Heart left ventricle (tissue), 16 donors: ENCODE measurements around the gene CHST11. TPM values are rescaled to one million over a fixed set of nuclear protein-coding genes. Genes with fewer than 3 reads are reported as not detected.
A peak's percentile ranks its signal among the peaks of the same experiment; 100 is the strongest.

Source experiments
- ATAC-seq, 4 donors: fragments of 200-7000 bp; cut with Tn5 transposase; one replicate each; pipeline ENCODE4 v1.9.1; 2020 to 2022; ENCODE audit warnings: moderate library complexity in 4 of 4, mild to moderate bottlenecking in 3 of 4, moderate number of reproducible peaks in 1 of 4
- DNase-seq, 5 donors: peaks; one replicate each; pipeline ENCODE4 v3.0.0-alpha.2; 2020
- H3K27ac ChIP-seq, 12 donors: fragments of 200-600 bp; sonication (generic) in 4 of 12; one replicate each; pipeline versions ENCODE4 v1.5.0 to v1.8.0; 2016 to 2022; ENCODE audit warnings: mild to moderate bottlenecking in 2 of 12
- H3K27me3 ChIP-seq, 9 donors: fragments of 200-600 bp; sonication (generic) in 2 of 9; one replicate each; pipeline versions ENCODE4 v1.5.1 to v1.8.0; 2016 to 2022; ENCODE audit warnings: mild to moderate bottlenecking in 3 of 9
- H3K36me3 ChIP-seq, 9 donors: fragments of 200-600 bp; sonication (generic) in 2 of 9; one replicate each; pipeline versions ENCODE4 v1.5.0 to v1.8.0; 2018 to 2022; ENCODE audit warnings: mild to moderate bottlenecking in 2 of 9
- H3K4me1 ChIP-seq, 12 donors: fragments of 200-600 bp; sonication (generic) in 4 of 12; one replicate each; pipeline versions ENCODE4 v1.5.0 to v1.8.0; 2016 to 2022; ENCODE audit warnings: mild to moderate bottlenecking in 3 of 12
- H3K4me3 ChIP-seq, 12 donors: fragments of 200-600 bp; sonication (generic) in 4 of 12; one replicate each; pipeline versions ENCODE4 v1.5.0 to v1.8.0; 2017 to 2022; ENCODE audit warnings: mild to moderate bottlenecking in 9 of 12, moderate library complexity in 4 of 12
- H3K9me3 ChIP-seq, 12 donors: fragments of 200-600 bp; sonication (generic) in 4 of 12; one replicate each; pipeline versions ENCODE4 v1.5.0 to v1.8.0; 2016 to 2022; ENCODE audit warnings: mild to moderate bottlenecking in 1 of 12
- CTCF ChIP-seq, 12 donors: fragments of 200-600 bp; sonication (generic) in 4 of 12; IDR thresholded peaks; one replicate each; pipeline versions ENCODE4 v1.5.0 to v1.8.0; 2018 to 2022; ENCODE audit warnings: antibody characterized with exemption in 12 of 12, mild to moderate bottlenecking in 5 of 12
- POLR2A ChIP-seq, 2 donors: fragments of 450-650 bp; IDR thresholded peaks; one replicate each; pipeline ENCODE4 v1.6.1; 2017; ENCODE audit warnings: antibody characterized with exemption in 2 of 2, mild to moderate bottlenecking in 2 of 2, moderate library complexity in 2 of 2
- WGBS, 4 donors: extraction: QIAGEN DNeasy Blood & Tissue Kit in 2 of 4; methylation state at CpG; one replicate each; pipeline versions ENCODE4 v1.1.5 to v1.1.7; 2013 to 2018; 5-methylcytosine and 5-hydroxymethylcytosine counted together
- intact Hi-C, 10 donors: fragments of 100-400 bp; cut with DNase I; formaldehyde crosslinking; loops; one replicate each; pipeline versions ENCODE4 v1.11.1 to v1.14.2; 2022
- polyA plus RNA-seq, 2 donors: library from polyadenylated mRNA; stranded (reverse); fragments of 200-250 nt; gene quantifications; one replicate each; pipeline ENCODE4 v1.2.3, GENCODE V29; 2013
- total RNA-seq, 9 donors: library from RNA; depleted of rRNA in 2 of 9; stranded (reverse); fragments of >200 nt in 2 of 9; fragmentation: NEBNext Ultra II Directional in 3 of 9; extraction: Animal tissue kit (Norgen Biotek cat#: 25700) in 3 of 9; gene quantifications; one replicate each; pipeline versions ENCODE4 v1.1.0 to v1.2.4, GENCODE V29; 2016 to 2023
- donor health status: ischemic (EF 13 %, LVEDD 7.1; RV severe dilation, severe dysfunction).
- donor health status: healthy with polysubstance abuse.
- donor health status: DM: no; HTN: yes; CAD: no.
- donor health status: DM: no; HTN: no; CAD: no.
- donor health status: ischemic (EF 25% LVEDD 6.9; RV normal size, moderate dysfunction).
- donor health status: ischemic (EF 25% LVEDD 5.7; RV mildly dilated, moderate dysfunction).
- donor health status: healthy.
- donor health status: DM: yes; HTN: yes; CAD: no.
- donor health status: ischemic (EF 35%, LVEDD 5.7; RV mildly dilated, moderate dysfunction).
- donor health status: nonischemic (EF 11% LVEDD 7.7; RV severe dilation, severe dysfunction).
- donor health status: DM: yes; HTN: yes; CAD: no.
- donor health status: PGD.
- donor health status: ischemic (EF 29% LVEDD 5.4; RV normal size, mild dysfunction).
- donor health status: nonischemic (EF 23%, LVEDD 6.1; RV moderate dilation, normal function).

Gene CHST11
- total and polyA plus RNA-seq, 11 donors = 1.1 to 16.9 (median 3.4) TPM

GRCh38 chr12:104751594-104751993, 294.8 kb downstream of the CHST11 start:
- DNase-seq (no peak), ATAC-seq (no peak)
- TF ChIP-seq CTCF (IDR thresholded peaks at IDR 0.05) = no peak
- TF ChIP-seq POLR2A (IDR thresholded peaks at IDR 0.05) = no peak
- Histone ChIP-seq H3K9me3 (no peaks in the 10 kb centered on the region), H3K4me1 (peaks cover 0 to 54% (median 8%) of the 10 kb centered on the region in 12 donors), H3K36me3 (peaks cover 0 to under 1% (median 0%) of the 10 kb centered on the region in 9 donors), H3K4me3 (no peak overlapping the region), H3K27me3 (no peaks in the 10 kb centered on the region), H3K27ac (no peak overlapping the region)
- intact Hi-C loops = no loop called here
- WGBS, 4 donors = 93 to 96% (median 95%) methylated on average over 3 of the region's 3 CpGs

- Histone ChIP-seq H3K9me3 (no peaks in the 10 kb centered on the region), H3K27me3 (no peaks in the 10 kb centered on the region), H3K27ac (no peak overlapping the region), H3K36me3 (peaks cover 0 to 5% (median under 1%) of the 10 kb centered on the region in 9 donors), H3K4me1 (peaks cover 0 to 50% (median 8%) of the 10 kb centered on the region in 12 donors), H3K4me3 (no peak overlapping the region)
- DNase-seq (no peak), ATAC-seq (no peak)
- 98 to 100% (median 98%) methylated on average over 4 of the region's 4 CpGs for WGBS, 4 donors
- intact Hi-C loops = no loop called here
- TF ChIP-seq POLR2A (IDR thresholded peaks at IDR 0.05) (no peak), CTCF (IDR thresholded peaks at IDR 0.05) (no peak)
Observed at GRCh38 chr12:104752016-104752415, 295.3 kb downstream of the CHST11 start.

- peak in 2 of 4 donors; percentile 23 to 31 for ATAC-seq
- no peak for DNase-seq
- Histone ChIP-seq H3K4me1 (peaks cover 0 to 41% (median 8%) of the 10 kb centered on the region in 12 donors), H3K36me3 (peaks cover 0 to 13% (median 5%) of the 10 kb centered on the region in 9 donors), H3K27me3 (no peaks in the 10 kb centered on the region), H3K27ac (no peak overlapping the region), H3K9me3 (no peaks in the 10 kb centered on the region), H3K4me3 (no peak overlapping the region)
- intact Hi-C loops = no loop called here
- 73 to 89% (median 87%) methylated on average over 7 of the region's 7 CpGs for WGBS, 4 donors
- TF ChIP-seq CTCF (IDR thresholded peaks at IDR 0.05) (no peak), POLR2A (IDR thresholded peaks at IDR 0.05) (no peak)
Observed at GRCh38 chr12:104752881-104753280, 296.1 kb downstream of the CHST11 start.

- no peak for ATAC-seq
- intact Hi-C loops = no loop called here
- H3K4me3 ChIP-seq = no peak overlapping the region
- H3K9me3 ChIP-seq = no peaks in the 10 kb centered on the region
- peaks cover 0 to 25% (median 5%) of the 10 kb centered on the region in 9 donors for H3K36me3 ChIP-seq
- H3K27me3 ChIP-seq = no peaks in the 10 kb centered on the region
- DNase-seq = no peak
- peaks cover 0 to 4% (median 0%) of the 10 kb centered on the region in 12 donors for H3K4me1 ChIP-seq
- 94 to 98% (median 96%) methylated on average over 14 to 20 of the region's 20 CpGs for WGBS, 4 donors
- no peak for TF ChIP-seq POLR2A (IDR thresholded peaks at IDR 0.05)
- TF ChIP-seq CTCF (IDR thresholded peaks at IDR 0.05) = no peak
- no peak overlapping the region for H3K27ac ChIP-seq
Observed at GRCh38 chr12:104756901-104757300, 300.2 kb downstream of the CHST11 start.
